ENCODE results near the gene BMERB1.
A peak's percentile ranks its signal among the peaks of the same experiment; 100 is the strongest.
"Not testable (repeated sequence)": the region's sequence is repeated elsewhere in the genome, so short reads cannot be mapped to it uniquely, and the experiment has no call there.

Gene BMERB1

DNA sequence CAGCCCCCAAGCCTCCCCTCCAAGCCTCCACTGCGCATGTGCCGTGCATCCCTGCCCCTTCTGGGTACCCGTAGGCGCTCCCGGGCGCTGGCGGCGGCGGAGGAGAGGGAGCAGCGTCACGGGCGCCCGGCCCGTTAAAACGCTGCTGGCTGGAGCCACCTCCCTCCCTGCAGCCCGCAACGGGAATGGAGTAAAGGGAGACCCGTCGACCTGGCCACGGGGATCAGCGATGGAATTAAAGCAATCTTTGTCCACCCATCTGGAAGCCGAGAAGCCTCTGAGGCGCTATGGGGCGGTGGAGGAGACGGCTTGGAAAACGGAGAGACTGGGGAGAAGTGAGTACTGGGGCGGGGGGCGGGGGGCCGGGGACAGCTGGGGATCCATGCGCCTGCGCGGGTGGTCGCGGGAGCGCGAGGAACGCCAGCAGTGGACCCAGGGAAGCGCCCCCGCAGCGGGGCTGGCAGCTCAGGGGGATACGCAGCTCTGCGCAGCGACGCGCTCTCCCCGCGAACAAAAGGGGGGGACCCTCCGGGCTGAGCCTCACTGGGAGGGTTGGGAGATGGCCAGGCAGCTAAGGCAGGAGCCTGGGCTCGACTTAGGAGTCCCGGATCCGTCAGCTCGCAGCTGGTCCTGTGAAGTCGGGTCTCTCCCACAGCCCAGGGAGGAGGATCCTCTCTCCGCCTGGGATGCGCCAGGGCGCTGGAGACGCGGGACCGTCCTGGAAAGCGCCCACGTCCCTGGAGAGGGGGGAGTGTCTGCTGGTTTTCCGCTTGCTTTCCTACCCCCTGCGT, at the start of gene BMERB1:
TSS of gene BMERB1 (plus strand) at position 164 of the 791 bp plus-strand sequence. CDS start at position 230, 66 bp downstream.
- H3K4me3 ChIP-seq (ENCODE audit: low read depth, low read length) = peak within 1 kb of the TSS; percentile 89
- TF ChIP-seq, protein P1, sequence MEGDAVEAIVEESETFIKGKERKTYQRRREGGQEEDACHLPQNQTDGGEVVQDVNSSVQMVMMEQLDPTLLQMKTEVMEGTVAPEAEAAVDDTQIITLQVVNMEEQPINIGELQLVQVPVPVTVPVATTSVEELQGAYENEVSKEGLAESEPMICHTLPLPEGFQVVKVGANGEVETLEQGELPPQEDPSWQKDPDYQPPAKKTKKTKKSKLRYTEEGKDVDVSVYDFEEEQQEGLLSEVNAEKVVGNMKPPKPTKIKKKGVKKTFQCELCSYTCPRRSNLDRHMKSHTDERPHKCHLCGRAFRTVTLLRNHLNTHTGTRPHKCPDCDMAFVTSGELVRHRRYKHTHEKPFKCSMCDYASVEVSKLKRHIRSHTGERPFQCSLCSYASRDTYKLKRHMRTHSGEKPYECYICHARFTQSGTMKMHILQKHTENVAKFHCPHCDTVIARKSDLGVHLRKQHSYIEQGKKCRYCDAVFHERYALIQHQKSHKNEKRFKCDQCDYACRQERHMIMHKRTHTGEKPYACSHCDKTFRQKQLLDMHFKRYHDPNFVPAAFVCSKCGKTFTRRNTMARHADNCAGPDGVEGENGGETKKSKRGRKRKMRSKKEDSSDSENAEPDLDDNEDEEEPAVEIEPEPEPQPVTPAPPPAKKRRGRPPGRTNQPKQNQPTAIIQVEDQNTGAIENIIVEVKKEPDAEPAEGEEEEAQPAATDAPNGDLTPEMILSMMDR (conservative IDR thresholded peaks at IDR 0.05; ENCODE audit: low read depth, low read length) = no peak
- peak; percentile 83 for DNase-seq (ENCODE audit: low read depth)

DNA sequence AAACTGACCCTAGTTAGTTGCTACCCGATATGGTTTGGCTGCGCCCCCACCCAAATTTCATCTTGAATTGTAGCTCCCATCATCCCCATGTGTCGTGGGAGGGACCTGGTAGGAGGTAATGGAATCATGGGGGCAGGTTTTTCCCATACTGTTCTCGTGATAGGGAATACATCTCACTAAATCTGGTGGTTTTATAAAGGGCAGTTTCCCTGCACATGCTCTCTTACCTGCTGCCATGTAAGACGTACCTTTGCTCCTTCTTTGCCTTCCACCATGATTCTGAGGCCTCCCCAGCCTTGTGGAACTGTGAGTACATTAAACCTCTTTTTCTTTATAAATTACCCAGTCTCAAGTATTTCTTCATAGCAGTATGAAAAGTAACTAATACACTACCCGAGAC, 46.3 kb upstream of the BMERB1 start:
- not testable (repeated sequence) for DNase-seq (ENCODE audit: low read depth); H3K4me3 ChIP-seq (ENCODE audit: low read depth, low read length)

DNA sequence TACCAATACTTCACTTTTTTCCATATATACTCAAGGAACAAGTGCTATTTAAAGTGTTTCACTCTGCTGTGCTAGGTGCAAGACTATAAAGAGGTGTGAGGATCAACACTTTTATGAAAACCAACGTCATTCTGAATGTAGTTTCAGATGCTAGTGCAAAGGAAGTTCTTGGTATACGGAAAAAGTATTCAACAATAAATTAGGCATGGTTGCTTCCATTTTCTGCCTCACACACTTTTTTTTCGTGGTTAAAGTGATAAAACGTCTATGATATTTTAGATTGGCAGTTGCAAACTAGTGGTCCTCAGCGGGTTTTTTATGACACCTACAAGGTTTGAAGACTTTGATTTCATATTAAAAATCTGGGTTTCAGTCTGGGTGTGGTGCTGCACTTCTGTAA, 44.5 kb upstream of the BMERB1 start:
- H3K4me3 ChIP-seq (ENCODE audit: low read depth, low read length); DNase-seq (ENCODE audit: low read depth): not testable (repeated sequence)

DNA sequence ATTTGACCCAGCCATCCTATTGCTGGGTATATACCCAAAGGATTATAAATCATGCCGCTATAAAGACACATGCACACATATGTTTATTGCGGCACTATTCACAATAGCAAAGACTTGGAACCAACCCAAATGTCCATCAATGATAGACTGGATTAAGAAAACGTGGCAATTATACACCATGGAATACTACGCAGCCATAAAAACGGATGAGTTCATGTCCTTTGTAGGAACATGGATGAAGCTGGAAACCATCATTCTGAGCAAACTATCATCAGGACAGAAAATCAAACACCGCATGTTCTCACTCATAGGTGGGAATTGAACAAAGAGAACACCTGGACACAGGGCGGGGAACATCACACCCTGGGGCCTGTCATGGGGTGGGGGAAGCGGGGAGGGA, 41.4 kb upstream of the BMERB1 start:
- H3K4me3 ChIP-seq (ENCODE audit: low read depth, low read length); DNase-seq (ENCODE audit: low read depth): not testable (repeated sequence)

DNA sequence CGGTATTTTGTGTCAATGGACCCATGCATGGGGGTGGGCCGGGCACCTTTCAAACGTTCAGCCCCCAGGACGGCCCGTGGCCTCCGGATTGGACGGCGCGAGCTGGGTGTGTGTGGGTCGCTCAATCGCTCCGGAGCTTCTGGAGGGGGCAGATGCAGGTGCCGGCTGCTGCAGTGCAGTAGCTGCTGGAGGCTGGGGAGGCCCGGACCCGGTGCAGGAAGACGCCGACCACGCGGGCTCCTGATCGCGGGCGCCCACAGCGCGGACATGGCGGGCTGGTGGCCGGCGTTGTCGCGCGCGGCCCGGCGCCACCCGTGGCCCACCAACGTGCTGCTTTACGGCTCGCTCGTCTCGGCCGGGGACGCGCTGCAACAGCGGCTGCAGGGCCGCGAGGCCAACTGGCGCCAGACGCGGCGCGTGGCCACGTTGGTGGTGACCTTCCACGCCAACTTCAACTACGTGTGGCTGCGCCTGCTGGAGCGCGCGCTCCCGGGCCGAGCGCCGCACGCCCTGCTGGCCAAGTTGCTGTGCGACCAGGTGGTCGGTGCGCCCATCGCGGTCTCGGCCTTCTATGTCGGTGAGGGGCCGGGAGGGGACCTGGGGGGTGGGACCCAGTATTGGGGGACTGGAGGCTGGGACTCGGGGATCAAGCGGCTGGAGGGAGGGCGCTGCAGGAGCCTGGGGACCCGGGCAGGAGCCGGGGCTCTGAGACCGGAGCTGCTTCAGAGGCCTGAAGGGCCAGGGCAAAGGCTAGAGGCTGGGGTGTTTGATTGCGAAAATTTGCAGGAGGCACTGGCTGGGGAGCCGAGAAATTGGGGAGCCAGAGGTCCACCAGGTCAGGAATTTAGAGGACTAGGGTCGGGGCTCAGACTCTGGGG, 38.5 kb upstream of the BMERB1 start, which contains the start of gene MPV17L:
TSS of gene MPV17L (plus strand) at position 124 of the 878 bp plus-strand sequence. CDS start at position 268, 144 bp downstream.
- DNase-seq (ENCODE audit: low read depth) = peak; percentile 5
- H3K4me3 ChIP-seq (ENCODE audit: low read depth, low read length) = peak within 1 kb of the TSS; percentile 53

DNA sequence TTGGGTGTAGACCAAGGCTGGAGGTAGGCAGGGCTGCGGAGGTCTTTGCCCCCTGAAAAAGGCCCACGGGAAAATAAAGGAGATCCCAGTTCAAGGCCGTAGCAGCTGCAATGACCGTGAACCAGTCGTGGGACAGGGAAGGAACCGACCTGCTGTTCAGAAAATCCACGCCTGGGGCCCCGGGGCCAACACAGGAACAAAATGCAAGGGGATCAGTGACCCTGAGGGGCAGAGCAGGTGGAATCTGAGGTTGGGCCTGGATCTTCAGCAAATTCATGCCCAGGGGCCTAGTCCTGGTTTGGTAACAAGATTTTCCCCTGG, 37.9 kb upstream of the BMERB1 start:
- DNase-seq (ENCODE audit: low read depth); H3K4me3 ChIP-seq (ENCODE audit: low read depth, low read length): not testable (repeated sequence)

DNA sequence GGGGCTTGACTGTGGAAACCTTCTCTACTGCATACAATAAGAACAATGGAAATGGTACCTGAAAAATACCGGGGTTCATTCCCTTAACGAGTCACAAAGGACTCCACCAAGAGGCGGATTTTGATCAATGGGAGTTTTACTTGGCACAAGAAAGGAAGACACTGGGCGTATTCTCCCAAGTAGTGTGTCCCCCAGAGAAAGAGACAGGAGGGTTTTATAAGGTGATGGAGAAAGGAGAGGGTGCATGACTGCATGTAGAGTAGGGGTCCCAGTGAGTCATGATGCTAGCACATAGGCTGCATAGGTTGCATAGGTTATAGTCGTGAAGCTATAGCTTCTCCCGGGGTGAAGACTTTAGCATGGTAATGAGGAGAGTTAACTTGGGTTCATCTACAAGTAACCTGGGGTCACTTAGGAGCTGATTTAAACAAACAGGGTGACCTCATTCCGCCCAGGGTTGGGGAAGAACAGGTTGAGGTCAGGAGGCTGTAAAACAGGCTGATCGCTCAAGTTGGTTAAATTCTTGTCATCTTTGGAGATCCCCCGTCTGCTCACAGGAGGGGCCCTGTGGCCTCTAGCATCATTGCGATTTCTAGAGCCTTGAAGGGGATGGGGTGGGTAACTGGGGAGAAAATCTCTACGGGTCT, 37.3 kb upstream of the BMERB1 start:
- DNase-seq (ENCODE audit: low read depth) = no peak
- TF ChIP-seq, protein P1 (conservative IDR thresholded peaks at IDR 0.05; ENCODE audit: low read depth, low read length) = no peak
- no peak overlapping the region for H3K4me3 ChIP-seq (ENCODE audit: low read depth, low read length)

DNA sequence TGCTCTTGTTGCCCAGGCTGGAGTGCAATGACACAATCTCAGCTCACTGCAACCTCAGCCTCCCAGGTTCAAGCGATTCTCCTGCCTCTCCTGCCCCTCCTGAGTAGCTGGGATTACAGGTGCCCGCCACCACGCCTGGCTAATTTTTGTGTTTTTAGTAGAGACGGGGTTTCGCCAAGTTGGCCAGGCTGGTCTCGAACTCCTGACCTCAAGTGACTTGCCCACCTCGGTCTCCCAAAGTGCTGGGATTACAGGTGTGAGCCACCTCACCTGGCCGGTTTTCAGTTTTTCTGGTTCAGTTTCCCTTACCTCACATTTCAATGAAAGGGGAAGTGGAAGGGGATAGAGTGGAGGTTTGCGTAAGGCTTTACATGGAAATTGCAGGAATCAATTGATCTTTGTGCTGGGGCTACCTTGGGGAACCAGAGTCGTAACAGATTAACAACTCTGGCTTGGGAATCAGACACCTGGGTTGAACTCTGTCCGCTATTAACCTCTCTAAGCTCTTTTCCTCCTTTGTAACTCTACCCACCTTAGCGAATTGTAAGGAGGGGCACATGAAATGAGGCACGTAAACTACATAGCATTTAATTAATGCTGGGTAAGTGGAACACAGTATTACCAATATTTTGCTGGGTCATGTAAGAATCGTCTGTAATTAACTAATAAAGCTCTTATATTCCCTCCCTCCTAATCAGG, 35.6 kb upstream of the BMERB1 start:
- no peak overlapping the region for H3K4me3 ChIP-seq (ENCODE audit: low read depth, low read length)
- TF ChIP-seq, protein P1 (conservative IDR thresholded peaks at IDR 0.05; ENCODE audit: low read depth, low read length) = no peak
- no peak for DNase-seq (ENCODE audit: low read depth)

DNA sequence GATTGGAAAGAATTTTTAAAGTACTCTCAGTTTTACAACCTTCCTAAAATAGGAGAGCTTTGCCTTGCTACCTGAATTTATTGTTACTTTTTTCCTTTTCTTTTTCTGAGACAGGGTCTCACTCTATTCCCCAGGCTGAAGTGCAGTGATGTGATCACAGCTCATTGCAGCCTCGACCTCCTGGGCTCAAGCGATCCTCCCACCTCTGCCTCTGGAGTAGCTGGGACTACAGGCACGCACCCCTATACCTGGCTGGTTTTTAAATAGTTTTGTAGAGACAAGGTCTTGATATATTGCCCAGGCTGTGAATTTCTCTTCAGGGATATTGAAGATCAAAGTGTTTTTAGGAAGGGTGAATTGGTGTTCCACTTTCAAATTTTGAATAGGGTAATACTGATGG, 35.1 kb upstream of the BMERB1 start:
- H3K4me3 ChIP-seq (ENCODE audit: low read depth, low read length) = no peak overlapping the region
- TF ChIP-seq, protein P1 (conservative IDR thresholded peaks at IDR 0.05; ENCODE audit: low read depth, low read length) = no peak
- no peak for DNase-seq (ENCODE audit: low read depth)

DNA sequence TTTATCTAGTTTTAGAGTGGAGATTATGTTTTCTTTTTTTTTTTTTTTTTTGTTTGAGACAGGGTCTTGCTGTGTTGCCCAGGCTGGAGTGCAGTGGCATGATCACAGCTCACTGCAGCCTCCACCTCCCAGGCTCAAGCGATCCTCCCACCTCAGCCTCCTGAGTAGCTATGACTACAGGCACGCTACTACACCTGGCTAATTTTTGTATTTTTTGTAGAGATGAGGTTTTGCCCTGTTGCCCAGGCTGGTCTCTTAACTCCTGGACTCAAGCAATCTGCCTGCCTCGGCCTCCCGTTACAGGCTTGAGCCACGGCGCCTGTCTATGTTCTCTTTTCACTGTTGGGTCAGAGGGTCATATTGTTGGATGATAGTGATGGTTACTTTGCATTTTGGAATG, 34.1 kb upstream of the BMERB1 start:
- not testable (repeated sequence) for DNase-seq (ENCODE audit: low read depth); H3K4me3 ChIP-seq (ENCODE audit: low read depth, low read length)
